C4-2B (cell line): ENCODE data around the gene BLVRA.

Experiments used
- ZFX ChIP-seq: fragments of 450-650 bp; IDR thresholded peaks from 2 replicates; pipeline ENCODE4 v1.6.1; 2017
- TF ChIP-seq, protein P1 (sequence below): fragments of 450-650 bp; conservative IDR thresholded peaks from 2 replicates; pipeline ENCODE4 v1.5.1; 2017; ENCODE audit warnings: mild to moderate bottlenecking

DNA sequence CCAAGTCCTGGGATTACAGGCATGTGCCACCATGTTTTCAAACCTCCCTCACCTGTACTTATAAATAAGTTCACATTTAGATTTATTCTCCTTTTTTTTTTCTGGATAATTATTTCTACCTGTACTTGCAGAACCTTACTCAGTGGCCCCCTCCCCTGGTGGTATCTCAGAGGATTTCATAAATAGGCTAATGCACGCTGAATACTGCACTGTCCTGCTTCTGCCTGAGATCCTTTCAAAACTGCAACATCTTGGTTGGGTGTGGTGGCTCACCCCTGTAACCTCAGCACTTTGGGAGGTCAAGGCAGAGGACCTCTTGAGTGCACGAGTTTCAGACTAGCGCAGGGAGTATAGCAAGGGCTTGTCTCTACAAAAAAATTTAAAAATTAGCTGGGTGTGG is 4.6 kb upstream of the BLVRA start:
- TF ChIP-seq, protein P1, sequence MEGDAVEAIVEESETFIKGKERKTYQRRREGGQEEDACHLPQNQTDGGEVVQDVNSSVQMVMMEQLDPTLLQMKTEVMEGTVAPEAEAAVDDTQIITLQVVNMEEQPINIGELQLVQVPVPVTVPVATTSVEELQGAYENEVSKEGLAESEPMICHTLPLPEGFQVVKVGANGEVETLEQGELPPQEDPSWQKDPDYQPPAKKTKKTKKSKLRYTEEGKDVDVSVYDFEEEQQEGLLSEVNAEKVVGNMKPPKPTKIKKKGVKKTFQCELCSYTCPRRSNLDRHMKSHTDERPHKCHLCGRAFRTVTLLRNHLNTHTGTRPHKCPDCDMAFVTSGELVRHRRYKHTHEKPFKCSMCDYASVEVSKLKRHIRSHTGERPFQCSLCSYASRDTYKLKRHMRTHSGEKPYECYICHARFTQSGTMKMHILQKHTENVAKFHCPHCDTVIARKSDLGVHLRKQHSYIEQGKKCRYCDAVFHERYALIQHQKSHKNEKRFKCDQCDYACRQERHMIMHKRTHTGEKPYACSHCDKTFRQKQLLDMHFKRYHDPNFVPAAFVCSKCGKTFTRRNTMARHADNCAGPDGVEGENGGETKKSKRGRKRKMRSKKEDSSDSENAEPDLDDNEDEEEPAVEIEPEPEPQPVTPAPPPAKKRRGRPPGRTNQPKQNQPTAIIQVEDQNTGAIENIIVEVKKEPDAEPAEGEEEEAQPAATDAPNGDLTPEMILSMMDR: no peak
- TF ChIP-seq ZFX: no peak
